T-cell (primary cell): ENCODE measurements around the gene WFDC6. TPM values are rescaled to one million over a fixed set of nuclear protein-coding genes. Genes with fewer than 3 reads are reported as not detected.

Experiments used
- ATAC-seq, 4 experiments: fragments of 200-7000 bp in 3 of 4; fragments of 150-1000 bp in 1 of 4; cut with Tn5 transposase; replicated peaks in 1 of 4; 1 replicate in 3 of 4; 2 replicates in 1 of 4; pipeline ENCODE4 v1.10.0; 2021; ENCODE audit warnings: moderate library complexity in 3 of 4, mild to moderate bottlenecking in 2 of 4, moderate number of reproducible peaks in 1 of 4
- CTCF ChIA-PET, 2 donors: fragments of 300-600 bp; sonication (Branson Sonifier 250); formaldehyde crosslinking; loops; one replicate each; lab custom pipeline; 2022; ENCODE audit warnings: antibody characterized with exemption in 2 of 2; lab: Charles Lee
- POLR2A ChIA-PET, 2 donors: fragments of 300-600 bp; sonication (Branson Sonifier 250); formaldehyde crosslinking; loops; one replicate each; lab custom pipeline; 2022; ENCODE audit warnings: antibody characterized with exemption in 2 of 2; lab: Charles Lee
- DNase-seq, 35 experiments: peaks; one replicate each; pipeline versions ENCODE4 v3.0.0 to v3.0.0-alpha.2; 2013 to 2023
- H3K27ac ChIP-seq: one replicate; pipeline ENCODE4 v1.5.1; 2013; ENCODE audit warnings: low read length
- H3K27me3 ChIP-seq, 2 experiments: replicated peaks in 1 of 2; 1 replicate in 1 of 2; 2 replicates in 1 of 2; pipeline versions ENCODE4 v1.6.1 to v1.7.0; 2013; ENCODE audit warnings: low read length in 1 of 2, mixed read lengths in 1 of 2; ENCODE audit not compliant: control insufficient read depth in 2 of 2, insufficient read depth in 2 of 2; ENCODE audit errors: extremely low read depth in 1 of 2
- H3K36me3 ChIP-seq, 2 donors: 1 replicate in 1 of 2; 2 replicates in 1 of 2; pipeline versions ENCODE4 v1.6.1 to v1.7.0; 2013; ENCODE audit warnings: low read length in 1 of 2; ENCODE audit not compliant: control insufficient read depth in 2 of 2, insufficient read depth in 1 of 2; ENCODE audit errors: extremely low read depth in 1 of 2
- H3K4me1 ChIP-seq, 2 experiments: 1 replicate in 1 of 2; 2 replicates in 1 of 2; pipeline versions ENCODE4 v1.6.1 to v1.7.0; 2013; ENCODE audit warnings: low read length in 2 of 2, mixed read lengths in 1 of 2; ENCODE audit not compliant: insufficient read depth in 2 of 2, control insufficient read depth in 1 of 2; ENCODE audit errors: extremely low read depth in 1 of 2
- H3K4me3 ChIP-seq, 2 donors: 1 replicate in 1 of 2; 2 replicates in 1 of 2; pipeline versions ENCODE4 v1.5.1 to v1.7.0; 2013; ENCODE audit warnings: mild to moderate bottlenecking in 2 of 2, low read length in 1 of 2, moderate library complexity in 1 of 2; ENCODE audit not compliant: control insufficient read depth in 1 of 2; ENCODE audit errors: extremely low read depth in 1 of 2
- H3K9me3 ChIP-seq: 2 replicates; pipeline ENCODE4 v1.7.0; 2013
- H3K27ac Mint-ChIP-seq, 2 donors: one replicate each; pipeline ENCODE4 v1.8.0; 2020 to 2021; ENCODE audit warnings: mild to moderate bottlenecking in 2 of 2, mixed read lengths in 2 of 2
- H3K27me3 Mint-ChIP-seq, 2 donors: one replicate each; pipeline ENCODE4 v1.8.0; 2021 to 2022; ENCODE audit warnings: mixed read lengths in 2 of 2
- H3K36me3 Mint-ChIP-seq: one replicate; pipeline ENCODE4 v1.8.0; 2021; ENCODE audit warnings: mixed read lengths
- H3K4me1 Mint-ChIP-seq, 3 donors: one replicate each; pipeline ENCODE4 v1.8.0; 2020 to 2022; ENCODE audit warnings: mixed read lengths in 3 of 3, mild to moderate bottlenecking in 1 of 3
- H3K4me3 Mint-ChIP-seq, 3 donors: one replicate each; pipeline ENCODE4 v1.8.0; 2020 to 2022; ENCODE audit warnings: mild to moderate bottlenecking in 3 of 3, mixed read lengths in 3 of 3, moderate library complexity in 3 of 3
- H3K9me3 Mint-ChIP-seq, 3 donors: one replicate each; pipeline ENCODE4 v1.8.0; 2020 to 2022; ENCODE audit warnings: mixed read lengths in 3 of 3
- WGBS: methylation state at CpG from one replicate; pipeline ENCODE4 v1.1.5; 2013; ENCODE audit warnings: missing lambda C conversion rate; ENCODE audit not compliant: insufficient coverage; 5-methylcytosine and 5-hydroxymethylcytosine counted together
- total RNA-seq, 35 experiments: library from RNA in 6 of 35; stranded (reverse) in 6 of 35; fragments of 120-200 nt in 1 of 35; gene quantifications; one replicate each; pipeline versions ENCODE4 v1.2.1 to v1.2.4 and lab custom pipeline; 2013 to 2026

Gene WFDC6
- total RNA-seq, 5 donors from 2014 or later (not counting 1 experiment from before 2014, with no cell fraction given): not detected

GRCh38 chr20:45501600-45501999 lies 37.7 kb downstream of the WFDC6 start:
- H3K27me3 Mint-ChIP-seq: peaks cover 43 to 49% of the 10 kb centered on the region in 2 donors
- CTCF ChIA-PET: no interaction called here
- Histone ChIP-seq H3K9me3 (no peaks in the 10 kb centered on the region), H3K27ac (no peak overlapping the region), H3K4me3 (no peak overlapping the region), H3K4me1 (no peaks in the 10 kb centered on the region), H3K27me3 (peaks cover 2 to 25% of the 10 kb centered on the region in 2 experiments), H3K36me3 (no peaks in the 10 kb centered on the region)
- H3K9me3 Mint-ChIP-seq: no peaks in the 10 kb centered on the region
- no peak for ATAC-seq
- H3K4me1 Mint-ChIP-seq: no peaks in the 10 kb centered on the region
- H3K27ac Mint-ChIP-seq: no peak overlapping the region
- no peak overlapping the region for H3K4me3 Mint-ChIP-seq
- POLR2A ChIA-PET: no interaction called here
- no CpG with 5 or more reads among the region's 1 CpG for WGBS
- H3K36me3 Mint-ChIP-seq: no peaks in the 10 kb centered on the region
- DNase-seq: no peak

DNA sequence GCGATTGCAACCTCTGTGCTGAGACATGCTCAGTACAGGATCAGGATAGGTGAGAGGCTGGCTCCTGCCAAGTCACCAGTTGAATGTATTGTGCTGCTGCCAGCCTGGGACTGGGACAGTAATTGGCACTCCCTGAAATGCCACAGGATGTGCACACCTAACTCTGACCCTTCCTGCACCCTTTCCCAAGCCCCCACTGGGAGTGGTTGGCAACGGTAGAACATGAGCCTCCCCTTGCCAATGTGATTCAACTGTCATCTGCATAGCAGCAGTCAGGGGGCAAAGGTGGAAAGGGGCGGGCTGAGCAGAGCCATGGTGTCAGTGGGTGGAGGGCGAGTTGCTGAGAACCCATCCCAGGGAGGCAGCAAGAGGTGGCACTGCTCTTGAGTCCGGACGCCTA lies 39.3 kb downstream of the WFDC6 start:
- ChIA-PET CTCF (no interaction called here), POLR2A (no interaction called here)
- DNase-seq (no peak), ATAC-seq (no peak)
- H3K9me3 Mint-ChIP-seq: no peaks in the 10 kb centered on the region
- H3K4me1 ChIP-seq: no peaks in the 10 kb centered on the region
- H3K27me3 ChIP-seq: peaks cover 2 to 29% of the 10 kb centered on the region in 2 experiments
- H3K36me3 Mint-ChIP-seq: no peaks in the 10 kb centered on the region
- peaks cover 34 to 51% of the 10 kb centered on the region in 2 donors for H3K27me3 Mint-ChIP-seq
- no peak overlapping the region for H3K27ac ChIP-seq
- 54% methylated on average over 3 of the region's 6 CpGs for WGBS
- H3K4me1 Mint-ChIP-seq: no peaks in the 10 kb centered on the region
- no peaks in the 10 kb centered on the region for H3K9me3 ChIP-seq
- H3K4me3 ChIP-seq: no peak overlapping the region
- no peak overlapping the region for H3K4me3 Mint-ChIP-seq
- H3K27ac Mint-ChIP-seq: no peak overlapping the region
- H3K36me3 ChIP-seq: no peaks in the 10 kb centered on the region

- Histone ChIP-seq H3K36me3 (no peaks in the 10 kb centered on the region), H3K4me3 (no peak overlapping the region), H3K27ac (no peak overlapping the region), H3K27me3 (peaks cover 2 to 24% of the 10 kb centered on the region in 2 experiments), H3K9me3 (no peaks in the 10 kb centered on the region), H3K4me1 (no peaks in the 10 kb centered on the region)
- Mint-ChIP-seq H3K27me3 (peaks cover 28 to 48% of the 10 kb centered on the region in 2 donors), H3K4me3 (no peak overlapping the region), H3K27ac (no peak overlapping the region), H3K36me3 (no peaks in the 10 kb centered on the region), H3K4me1 (no peaks in the 10 kb centered on the region), H3K9me3 (no peaks in the 10 kb centered on the region)
- ATAC-seq (no peak), DNase-seq (no peak)
- ChIA-PET CTCF (no interaction called here), POLR2A (interaction anchor here in 1 of 2 donors (0.5 kb wide), 1 partner anchor 40 kb away, joined by 7 read pairs; no protein-coding TSS in a partner anchor)
- 55% methylated on average over 2 of the region's 3 CpGs for WGBS
These were observed 41.2 kb downstream of the WFDC6 start for GRCh38 chr20:45497971-45498494.

DNA sequence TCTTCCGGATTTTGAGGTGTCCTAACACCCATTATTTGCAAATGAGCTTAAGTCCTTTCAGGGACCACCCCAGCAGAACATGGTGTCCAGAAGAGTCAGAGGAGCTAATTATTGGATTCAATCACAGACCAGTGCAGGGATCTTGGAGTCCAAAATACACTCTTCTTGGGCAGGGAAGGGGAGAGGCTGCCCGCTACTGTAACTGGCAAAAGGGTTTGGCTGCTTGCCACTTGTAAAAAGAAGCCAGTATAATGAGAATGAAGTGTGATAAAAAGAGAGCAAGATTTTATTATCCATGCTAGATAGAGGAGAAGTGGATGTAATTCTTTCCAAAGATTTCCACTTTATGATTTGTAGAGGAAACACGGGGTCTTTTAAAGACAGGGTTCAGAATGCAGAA lies 43.1 kb downstream of the WFDC6 start:
- Histone ChIP-seq H3K4me1 (no peaks in the 10 kb centered on the region), H3K27ac (no peak overlapping the region), H3K36me3 (no peaks in the 10 kb centered on the region), H3K27me3 (peaks cover 3 to 27% of the 10 kb centered on the region in 2 experiments), H3K4me3 (no peak overlapping the region), H3K9me3 (no peaks in the 10 kb centered on the region)
- Mint-ChIP-seq H3K27ac (no peak overlapping the region), H3K4me1 (no peaks in the 10 kb centered on the region), H3K36me3 (no peaks in the 10 kb centered on the region), H3K4me3 (no peak overlapping the region), H3K9me3 (no peaks in the 10 kb centered on the region), H3K27me3 (peaks cover 29 to 42% of the 10 kb centered on the region in 2 donors)
- no peak for ATAC-seq
- DNase-seq: no peak
- CTCF ChIA-PET: interaction anchor here (0.6 kb wide), 2 partner anchors 38 to 40 kb away, joined by 3 to 4 read pairs; no protein-coding TSS in a partner anchor
- POLR2A ChIA-PET: no interaction called here
- 75% methylated on average over 2 of the region's 3 CpGs for WGBS

DNA sequence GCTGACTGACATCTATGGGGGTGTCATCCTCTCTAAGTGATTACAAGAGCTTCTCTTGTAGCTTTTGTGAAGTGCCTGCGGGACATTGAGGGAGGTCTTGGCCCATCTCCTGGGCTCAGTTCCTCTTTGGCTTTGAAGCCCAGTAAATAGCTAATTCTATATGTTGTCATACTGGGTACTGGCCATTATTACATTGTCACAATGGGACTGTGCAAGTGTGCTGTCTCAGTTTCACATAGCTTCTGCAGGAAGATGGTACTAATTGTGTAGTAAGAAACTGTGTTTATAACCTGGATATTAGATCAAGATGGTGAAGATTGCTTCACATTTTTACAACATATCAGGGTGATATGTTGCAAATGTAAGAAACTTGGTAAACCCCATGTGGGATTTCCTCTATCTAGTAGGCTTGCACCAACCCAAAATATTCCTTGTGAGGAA lies 43.8 kb downstream of the WFDC6 start:
- WGBS: 80% methylated on average over 1 of the region's 1 CpG
- CTCF ChIA-PET: interaction anchor here in 1 of 2 donors (0.6 kb wide), 1 partner anchor 37 kb away, joined by 4 read pairs; no protein-coding TSS in a partner anchor
- H3K4me3 ChIP-seq: no peak overlapping the region

GRCh38 chr20:45489083-45489531 lies 50.2 kb downstream of the WFDC6 start:
- POLR2A ChIA-PET: no interaction called here
- Mint-ChIP-seq H3K27ac (no peak overlapping the region), H3K4me1 (no peaks in the 10 kb centered on the region), H3K27me3 (peaks cover 23 to 56% of the 10 kb centered on the region in 2 donors), H3K36me3 (no peaks in the 10 kb centered on the region), H3K9me3 (no peaks in the 10 kb centered on the region), H3K4me3 (no peak overlapping the region)
- Histone ChIP-seq H3K27me3 (peaks cover 2 to 8% of the 10 kb centered on the region in 2 experiments), H3K4me3 (no peak overlapping the region), H3K36me3 (no peaks in the 10 kb centered on the region), H3K27ac (no peak overlapping the region), H3K9me3 (no peaks in the 10 kb centered on the region), H3K4me1 (no peaks in the 10 kb centered on the region)
- 86% methylated on average over 1 of the region's 1 CpG for WGBS
- CTCF ChIA-PET: no interaction called here
- no peak for ATAC-seq
- no peak for DNase-seq

More for the DNA sequence above, 43.8 kb downstream of the WFDC6 start:
- H3K27me3 ChIP-seq: peaks cover 3 to 25% of the 10 kb centered on the region in 2 experiments
- no peaks in the 10 kb centered on the region for H3K36me3 Mint-ChIP-seq
- ATAC-seq (no peak), DNase-seq (no peak)
- H3K9me3 Mint-ChIP-seq: no peaks in the 10 kb centered on the region
- no peaks in the 10 kb centered on the region for H3K4me1 Mint-ChIP-seq
- H3K27ac Mint-ChIP-seq: no peak overlapping the region
- H3K27me3 Mint-ChIP-seq: peaks cover 26 to 38% of the 10 kb centered on the region in 2 donors
- no peaks in the 10 kb centered on the region for H3K4me1 ChIP-seq
- POLR2A ChIA-PET: no interaction called here
- no peaks in the 10 kb centered on the region for H3K9me3 ChIP-seq
- no peak overlapping the region for H3K27ac ChIP-seq
- no peak overlapping the region for H3K4me3 Mint-ChIP-seq
- H3K36me3 ChIP-seq: no peaks in the 10 kb centered on the region
